OCI-LY7 (cell line): Measurements from ENCODE around the gene RMND5A. TPM values are rescaled to one million over a fixed set of nuclear protein-coding genes. Genes with fewer than 3 reads are reported as not detected.
A peak's percentile ranks its signal among the peaks of the same experiment; 100 is the strongest.

ENCODE experiments used
- BruUV-seq: library from RNA; stranded (reverse); fragments of 400-500 nt; replicated peaks from 2 replicates; lab custom pipeline; 2021; lab: Mats Ljungman, UMichigan
- CTCF ChIA-PET: fragments of 300-600 bp; sonication (Branson Sonifier 250); formaldehyde crosslinking; loops from one replicate; lab custom pipeline; 2022; ENCODE audit warnings: antibody characterized with exemption; ENCODE audit not compliant: unreplicated experiment; lab: Charles Lee
- POLR2A ChIA-PET: fragments of 300-600 bp; sonication (Branson Sonifier 250); formaldehyde crosslinking; loops from one replicate; lab custom pipeline; 2022; ENCODE audit warnings: antibody characterized with exemption; lab: Charles Lee
- DNase-seq: peaks from one replicate; pipeline ENCODE4 v3.0.0-alpha.2; 2015; ENCODE audit warnings: low spot score
- H2AFZ ChIP-seq: fragments of 200-600 bp; sonication (generic), shearing (Covaris generic); 2 replicates; pipeline ENCODE4 v1.6.1; 2014; ENCODE audit warnings: mild to moderate bottlenecking, antibody characterized with exemption, low read length, moderate library complexity
- H3K27ac ChIP-seq: fragments of 200-600 bp; sonication (generic); 2 replicates; pipeline ENCODE4 v1.5.1; 2014; ENCODE audit warnings: mixed run types, low read depth, mild to moderate bottlenecking, moderate library complexity, low read length, inconsistent platforms; ENCODE audit not compliant: poor library complexity, severe bottlenecking
- H3K36me3 ChIP-seq: fragments of 200-600 bp; sonication (generic); 2 replicates; pipeline ENCODE4 v1.6.1; 2014; ENCODE audit warnings: mild to moderate bottlenecking, antibody characterized with exemption, low read length, moderate library complexity, mixed read lengths; ENCODE audit not compliant: insufficient read depth
- H3K4me1 ChIP-seq: fragments of 200-600 bp; sonication (generic); 2 replicates; pipeline ENCODE4 v1.5.1; 2014; ENCODE audit warnings: mild to moderate bottlenecking, low read length; ENCODE audit not compliant: insufficient read depth, poor library complexity, severe bottlenecking
- H3K4me2 ChIP-seq: fragments of 200-600 bp; sonication (generic); 2 replicates; pipeline ENCODE4 v1.6.1; 2014; ENCODE audit warnings: mild to moderate bottlenecking, low read length
- H3K4me3 ChIP-seq: fragments of 200-600 bp; sonication (generic); 2 replicates; pipeline ENCODE4 v1.5.1; 2014; ENCODE audit warnings: mild to moderate bottlenecking, low read depth, low read length; ENCODE audit not compliant: poor library complexity, severe bottlenecking
- H3K79me2 ChIP-seq: fragments of 200-600 bp; sonication (generic); 2 replicates; pipeline ENCODE4 v1.6.1; 2016; ENCODE audit warnings: low read depth, mild to moderate bottlenecking, low read length, moderate library complexity, mixed read lengths; ENCODE audit not compliant: insufficient read depth
- H3K9me2 ChIP-seq: fragments of 200-600 bp; sonication (generic); 2 replicates; pipeline ENCODE4 v1.6.1; 2016; ENCODE audit warnings: mild to moderate bottlenecking, low read length, mixed read lengths; ENCODE audit not compliant: insufficient read depth
- H3K9me3 ChIP-seq: fragments of 200-600 bp; sonication (generic); 2 replicates; pipeline ENCODE4 v1.6.1; 2014; ENCODE audit warnings: mild to moderate bottlenecking, mixed run types, low read length, mixed read lengths
- H4K20me1 ChIP-seq: fragments of 200-600 bp; sonication (generic); 2 replicates; pipeline ENCODE4 v1.6.1; 2014; ENCODE audit warnings: mild to moderate bottlenecking, antibody characterized with exemption, low read length, moderate library complexity, mixed read lengths; ENCODE audit not compliant: insufficient read depth
- EZH2phosphoT487 ChIP-seq: fragments of 200-600 bp; sonication (generic); IDR thresholded peaks from 2 replicates; pipeline ENCODE4 v1.6.1; 2018; ENCODE audit warnings: low read depth, borderline replicate concordance, mild to moderate bottlenecking, mixed run types, antibody characterized with exemption, low read length, moderate library complexity, mixed read lengths
- intact Hi-C: fragments of 100-400 bp; cut with micrococcal nuclease; formaldehyde crosslinking; loops from one replicate; pipeline ENCODE4 v1.10.0; 2022; ENCODE audit not compliant: unreplicated experiment
- total RNA-seq, 2 experiments: library from RNA; depleted of rRNA in 1 of 2; stranded (reverse); fragments of >200 nt in 1 of 2; shearing (Covaris generic) in 1 of 2; gene quantifications; 2 replicates each; pipeline ENCODE4 v1.2.3, GENCODE V29; 2014 to 2022
- TF ChIP-seq, protein P1 (sequence below): fragments of 200-600 bp; sonication (generic); conservative IDR thresholded peaks from 2 replicates; pipeline ENCODE4 v1.5.1; 2014; ENCODE audit warnings: mild to moderate bottlenecking, antibody characterized with exemption, low read length, moderate library complexity, mixed read lengths

RMND5A gene
- total RNA-seq, 2 experiments from 2014 or later, result 60.6 to 62.7 TPM

DNA sequence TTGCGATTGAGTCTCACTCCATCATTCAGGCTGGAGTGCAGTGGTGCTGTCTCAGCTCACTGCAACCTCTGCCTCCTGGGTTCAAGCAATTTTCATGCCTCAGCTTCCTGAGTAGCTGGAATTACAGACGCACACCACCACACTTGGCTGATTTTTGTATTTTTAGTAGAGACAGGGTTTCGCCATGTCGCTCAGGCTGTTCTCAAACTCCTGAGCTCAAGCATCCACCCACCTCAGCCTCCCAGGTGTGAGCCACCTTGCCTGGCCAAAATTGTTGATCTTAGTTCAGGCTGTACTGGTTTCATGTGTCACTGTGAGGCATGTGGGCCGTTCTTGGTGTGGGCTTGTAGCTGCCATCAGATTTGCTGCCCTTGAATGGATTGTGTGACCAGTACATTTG lies 52.5 kb downstream of the RMND5A start:
- Histone ChIP-seq H3K4me1 (peaks cover 6% of the 10 kb centered on the region), H3K79me2 (no peaks in the 10 kb centered on the region), H3K9me3 (no peaks in the 10 kb centered on the region), H3K27ac (no peak overlapping the region), H2AFZ (no peak overlapping the region), H3K4me2 (peak overlapping the region; percentile 8; the same call in 1 of the 2 replicates), H3K9me2 (no peaks in the 10 kb centered on the region), H4K20me1 (no peaks in the 10 kb centered on the region), H3K36me3 (peaks cover 77% of the 10 kb centered on the region), H3K4me3 (no peak overlapping the region)
- POLR2A ChIA-PET, result no interaction called here
- intact Hi-C loops, result no loop called here
- BruUV-seq, result no TSS peak
- CTCF ChIA-PET, result no interaction called here
- peak; percentile 9 for DNase-seq
- no peak for TF ChIP-seq EZH2phosphoT487

DNA sequence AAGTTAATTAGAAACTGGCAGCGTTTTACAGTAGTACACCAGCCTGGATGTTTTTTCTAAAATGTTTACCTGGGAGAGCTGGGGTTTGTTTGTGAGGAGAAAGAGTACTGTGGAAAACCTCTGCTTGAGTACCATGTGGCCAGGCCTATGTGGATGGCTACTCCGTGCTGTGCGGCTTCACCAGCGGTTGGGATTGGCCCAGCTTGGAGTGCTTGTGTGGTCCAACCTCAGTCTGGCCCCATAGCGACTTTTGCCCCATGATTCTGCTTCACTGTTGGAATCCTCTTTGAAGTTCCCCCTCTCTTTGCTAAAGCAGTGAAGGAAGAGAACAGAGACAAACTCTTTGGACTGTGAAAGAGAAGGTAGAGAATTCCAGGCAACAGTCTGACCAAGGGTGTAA lies 54.8 kb downstream of the RMND5A start:
- Histone ChIP-seq H4K20me1 (no peaks in the 10 kb centered on the region), H3K9me2 (no peaks in the 10 kb centered on the region), H3K4me2 (no peak overlapping the region), H2AFZ (no peak overlapping the region), H3K79me2 (no peaks in the 10 kb centered on the region), H3K36me3 (peaks cover 57% of the 10 kb centered on the region), H3K4me3 (no peak overlapping the region), H3K9me3 (no peaks in the 10 kb centered on the region), H3K27ac (no peak overlapping the region), H3K4me1 (peaks cover 6% of the 10 kb centered on the region)
- ChIA-PET POLR2A (no interaction called here), CTCF (no interaction called here)
- DNase-seq, result no peak
- no TSS peak for BruUV-seq
- no peak for TF ChIP-seq EZH2phosphoT487
- TF ChIP-seq, protein P1, sequence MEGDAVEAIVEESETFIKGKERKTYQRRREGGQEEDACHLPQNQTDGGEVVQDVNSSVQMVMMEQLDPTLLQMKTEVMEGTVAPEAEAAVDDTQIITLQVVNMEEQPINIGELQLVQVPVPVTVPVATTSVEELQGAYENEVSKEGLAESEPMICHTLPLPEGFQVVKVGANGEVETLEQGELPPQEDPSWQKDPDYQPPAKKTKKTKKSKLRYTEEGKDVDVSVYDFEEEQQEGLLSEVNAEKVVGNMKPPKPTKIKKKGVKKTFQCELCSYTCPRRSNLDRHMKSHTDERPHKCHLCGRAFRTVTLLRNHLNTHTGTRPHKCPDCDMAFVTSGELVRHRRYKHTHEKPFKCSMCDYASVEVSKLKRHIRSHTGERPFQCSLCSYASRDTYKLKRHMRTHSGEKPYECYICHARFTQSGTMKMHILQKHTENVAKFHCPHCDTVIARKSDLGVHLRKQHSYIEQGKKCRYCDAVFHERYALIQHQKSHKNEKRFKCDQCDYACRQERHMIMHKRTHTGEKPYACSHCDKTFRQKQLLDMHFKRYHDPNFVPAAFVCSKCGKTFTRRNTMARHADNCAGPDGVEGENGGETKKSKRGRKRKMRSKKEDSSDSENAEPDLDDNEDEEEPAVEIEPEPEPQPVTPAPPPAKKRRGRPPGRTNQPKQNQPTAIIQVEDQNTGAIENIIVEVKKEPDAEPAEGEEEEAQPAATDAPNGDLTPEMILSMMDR, result no peak
- intact Hi-C loops, result no loop called here

DNA sequence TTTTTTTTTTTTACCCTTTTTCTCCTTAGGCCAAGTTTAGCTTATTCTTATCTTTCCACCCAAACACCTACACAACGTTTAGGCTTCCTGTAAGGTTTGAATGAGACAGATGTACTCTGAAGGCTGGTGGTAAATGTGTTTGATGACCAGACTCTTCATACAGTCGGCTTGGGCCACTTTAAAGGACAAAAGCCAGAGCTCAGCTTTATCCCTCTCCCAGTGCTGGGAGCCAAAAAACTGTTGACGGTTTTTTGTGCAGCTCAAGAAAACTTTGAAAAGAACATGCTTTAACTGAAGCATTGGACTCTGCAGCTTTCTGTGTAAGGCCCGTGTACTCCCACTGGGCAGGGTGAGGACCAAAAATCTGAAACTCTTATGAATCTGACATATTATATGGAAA lies 55.2 kb downstream of the RMND5A start:
- intact Hi-C loops, result no loop called here
- TF ChIP-seq EZH2phosphoT487, result no peak
- TF ChIP-seq, protein P1, result no peak
- Histone ChIP-seq H2AFZ (no peak overlapping the region), H3K27ac (no peak overlapping the region), H3K79me2 (no peaks in the 10 kb centered on the region), H3K4me2 (no peak overlapping the region), H3K4me3 (no peak overlapping the region), H3K9me3 (no peaks in the 10 kb centered on the region), H3K36me3 (peaks cover 53% of the 10 kb centered on the region), H4K20me1 (no peaks in the 10 kb centered on the region), H3K9me2 (no peaks in the 10 kb centered on the region), H3K4me1 (peaks cover 6% of the 10 kb centered on the region)
- POLR2A ChIA-PET, result no interaction called here
- BruUV-seq, result TSS peak; percentile 43
- CTCF ChIA-PET, result no interaction called here
- no peak for DNase-seq
